IPS-15b (cell line): ENCODE data around the gene BAMBI.

Source experiments
- H3K27me3 ChIP-seq: one replicate; pipeline ENCODE4 v1.6.1; 2013; ENCODE audit warnings: low read length; ENCODE audit not compliant: control insufficient read depth, insufficient read depth
- H3K36me3 ChIP-seq: one replicate; pipeline ENCODE4 v1.6.1; 2013; ENCODE audit warnings: low read length; ENCODE audit not compliant: control insufficient read depth, insufficient read depth
- H3K4me1 ChIP-seq: one replicate; pipeline ENCODE4 v1.6.1; 2013; ENCODE audit warnings: mild to moderate bottlenecking, low read length; ENCODE audit not compliant: control insufficient read depth, insufficient read depth
- H3K4me3 ChIP-seq: one replicate; pipeline ENCODE4 v1.5.1; 2013; ENCODE audit warnings: low read depth, low read length
- H3K9ac ChIP-seq: one replicate; pipeline ENCODE4 v1.6.1; 2013; ENCODE audit warnings: low read depth, mild to moderate bottlenecking, low read length
- H3K9me3 ChIP-seq: one replicate; pipeline ENCODE4 v1.6.1; 2013; ENCODE audit warnings: mild to moderate bottlenecking, low read length; ENCODE audit not compliant: control insufficient read depth, insufficient read depth

Gene BAMBI

DNA sequence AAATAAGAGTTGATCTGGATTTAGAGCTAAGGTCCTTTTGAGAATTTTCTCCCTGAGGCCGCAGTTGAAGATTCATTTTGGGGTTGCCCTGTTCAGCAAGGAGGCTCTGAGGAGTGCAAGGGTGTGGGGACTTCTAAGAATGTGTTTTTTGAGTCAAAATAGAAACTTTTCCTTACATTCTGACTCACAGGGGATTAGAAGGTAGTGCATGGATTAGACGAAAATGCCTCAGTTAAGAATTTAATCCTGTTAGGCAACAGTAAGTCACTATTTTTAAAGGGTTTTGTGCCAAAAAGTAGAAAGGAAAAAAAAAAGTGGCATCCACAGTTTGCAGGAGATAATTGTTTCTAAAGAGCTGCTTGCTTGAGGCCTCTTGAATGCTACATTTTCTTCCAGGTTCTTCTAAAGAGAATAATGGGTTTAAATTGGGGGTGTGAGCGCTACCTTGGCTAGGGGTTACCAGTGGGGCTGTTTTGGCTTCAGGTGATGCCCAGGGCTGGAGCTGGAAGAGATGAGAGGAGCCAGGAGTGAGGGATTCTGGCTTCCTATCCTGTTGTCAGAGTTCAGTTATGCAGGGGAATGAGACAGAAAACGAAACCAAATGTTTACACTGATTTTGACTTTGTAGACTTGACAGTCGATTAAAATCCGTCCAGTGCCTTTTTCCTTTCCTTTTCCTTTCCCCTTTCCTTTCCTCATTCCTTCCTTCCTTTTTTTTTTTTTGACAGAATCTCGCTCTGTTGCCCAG, 52.9 kb downstream of the BAMBI start:
- Histone ChIP-seq H3K36me3 (no peaks in the 10 kb centered on the region), H3K27me3 (no peaks in the 10 kb centered on the region), H3K9ac (no peak overlapping the region), H3K4me3 (no peak overlapping the region), H3K9me3 (no peaks in the 10 kb centered on the region), H3K4me1 (no peaks in the 10 kb centered on the region)

DNA sequence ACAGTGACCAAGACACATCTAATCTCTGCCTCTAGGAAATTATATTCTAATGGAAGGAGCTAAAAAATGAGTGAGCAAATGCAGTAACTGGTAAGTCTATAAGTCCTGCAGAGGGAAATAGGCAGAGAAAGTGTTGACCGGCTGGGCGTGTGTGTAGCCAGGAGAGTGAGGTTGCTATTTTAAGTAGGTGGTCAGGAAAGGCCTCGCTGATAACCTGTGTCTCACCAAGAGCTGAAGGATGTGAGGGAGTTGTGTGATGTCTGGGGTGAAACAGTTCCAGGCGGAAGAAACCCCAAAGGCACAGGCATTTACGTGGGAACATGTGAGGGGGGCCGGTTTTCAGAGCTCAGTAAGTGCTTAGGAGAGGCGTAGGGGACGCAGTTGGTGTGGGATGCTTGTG, 54.8 kb downstream of the BAMBI start:
- Histone ChIP-seq H3K9ac (no peak overlapping the region), H3K9me3 (no peaks in the 10 kb centered on the region), H3K36me3 (no peaks in the 10 kb centered on the region), H3K4me3 (no peak overlapping the region), H3K27me3 (no peaks in the 10 kb centered on the region), H3K4me1 (peaks cover 2% of the 10 kb centered on the region)
